Neural cell (in vitro differentiated cells): Measurements from ENCODE around the gene PRELP. TPM values are rescaled to one million over a fixed set of nuclear protein-coding genes. Genes with fewer than 3 reads are reported as not detected.

ENCODE experiments used
- H2AFZ ChIP-seq: fragments of 200-600, 300-800 bp; sonication (generic), shearing (Covaris generic); 2 replicates; pipeline ENCODE4 v1.6.0; 2014; ENCODE audit warnings: low read depth, mild to moderate bottlenecking, antibody characterized with exemption, low read length, moderate library complexity
- H3F3A ChIP-seq: fragments of 200-600 bp; shearing (Covaris generic); 2 replicates; pipeline ENCODE4 v1.6.1; 2016; ENCODE audit warnings: mild to moderate bottlenecking, moderate library complexity, mixed read lengths, antibody characterized with exemption, low read length; ENCODE audit not compliant: insufficient read depth, poor library complexity, severe bottlenecking
- H3K27ac ChIP-seq: fragments of 200-600, 300-800 bp; sonication (generic), shearing (Covaris generic); 2 replicates; pipeline ENCODE4 v1.5.1; 2014; ENCODE audit warnings: mild to moderate bottlenecking, low read length, moderate library complexity
- H3K27me3 ChIP-seq: fragments of 300-800, 200-600 bp; sonication (generic), shearing (Covaris generic); 2 replicates; pipeline ENCODE4 v1.6.0; 2014; ENCODE audit warnings: mild to moderate bottlenecking, low read depth, low read length, moderate library complexity; ENCODE audit not compliant: insufficient read depth
- H3K36me3 ChIP-seq: fragments of 300-800, 200-600 bp; sonication (generic), shearing (Covaris generic); 2 replicates; pipeline ENCODE4 v1.5.1; 2014; ENCODE audit warnings: mild to moderate bottlenecking, antibody characterized with exemption, low read length, moderate library complexity; ENCODE audit not compliant: insufficient read depth
- H3K4me2 ChIP-seq: fragments of 300-800, 200-600 bp; sonication (generic), shearing (Covaris generic); 2 replicates; pipeline ENCODE4 v1.6.0; 2014; ENCODE audit warnings: mild to moderate bottlenecking, low read length
- H3K4me3 ChIP-seq: fragments of 300-800, 200-600 bp; sonication (generic), shearing (Covaris generic); 2 replicates; pipeline ENCODE4 v1.5.1; 2014; ENCODE audit warnings: mild to moderate bottlenecking, low read length, moderate library complexity
- H3K79me2 ChIP-seq: fragments of 200-600 bp; shearing (Covaris generic); replicated peaks from 2 replicates; pipeline ENCODE4 v1.6.0; 2014; ENCODE audit warnings: mild to moderate bottlenecking, low read length, moderate library complexity; ENCODE audit not compliant: insufficient read depth
- H3K9ac ChIP-seq: fragments of 300-800, 200-600 bp; sonication (generic), shearing (Covaris generic); 2 replicates; pipeline ENCODE4 v1.6.1; 2016; ENCODE audit warnings: mild to moderate bottlenecking, low read length, mixed read lengths
- H3K9me2 ChIP-seq: fragments of 200-600 bp; shearing (Covaris generic); 2 replicates; pipeline ENCODE4 v1.6.1; 2016; ENCODE audit warnings: mild to moderate bottlenecking, low read length, mixed read lengths; ENCODE audit not compliant: insufficient read depth
- H3K9me3 ChIP-seq: fragments of 200-600, 300-800 bp; sonication (generic), shearing (Covaris generic); 2 replicates; pipeline ENCODE4 v1.6.1; 2016; ENCODE audit warnings: mild to moderate bottlenecking, mixed run types, low read length, moderate library complexity, mixed read lengths
- H4K20me1 ChIP-seq: fragments of 200-600 bp; shearing (Covaris generic); 2 replicates; pipeline ENCODE4 v1.6.1; 2016; ENCODE audit warnings: mild to moderate bottlenecking, mixed run types; ENCODE audit not compliant: insufficient read depth
- CTCF ChIP-seq: fragments of 450-650 bp; IDR thresholded peaks from 2 replicates; pipeline ENCODE4 v1.5.1; 2014; ENCODE audit warnings: antibody characterized with exemption, mild to moderate bottlenecking, moderate library complexity; ENCODE audit not compliant: poor library complexity, severe bottlenecking
- EP300 ChIP-seq: fragments of 450-650 bp; conservative IDR thresholded peaks from 2 replicates; pipeline ENCODE4 v1.6.1; 2014; ENCODE audit warnings: antibody characterized with exemption, mild to moderate bottlenecking, moderate library complexity; ENCODE audit not compliant: poor library complexity, severe bottlenecking
- EZH2 ChIP-seq: fragments of 200-600, 300-800 bp; shearing (Covaris generic), sonication (generic); IDR thresholded peaks from 2 replicates; pipeline ENCODE4 v1.6.1; 2014; ENCODE audit warnings: antibody characterized with exemption, low read length, borderline replicate concordance, mild to moderate bottlenecking; ENCODE audit not compliant: insufficient read depth, poor library complexity, severe bottlenecking
- MXI1 ChIP-seq: fragments of 450-650 bp; conservative IDR thresholded peaks from 2 replicates; pipeline ENCODE4 v1.6.1; 2014; ENCODE audit warnings: antibody characterized with exemption, mild to moderate bottlenecking; ENCODE audit not compliant: poor library complexity, severe bottlenecking
- POLR2AphosphoS5 ChIP-seq: IDR thresholded peaks from 2 replicates; pipeline ENCODE4 v1.6.1; 2012
- RAD21 ChIP-seq: fragments of 450-650 bp; conservative IDR thresholded peaks from 2 replicates; pipeline ENCODE4 v1.6.1; 2014; ENCODE audit warnings: antibody characterized with exemption, mild to moderate bottlenecking, moderate library complexity
- REST ChIP-seq: IDR thresholded peaks from 2 replicates; pipeline ENCODE4 v1.6.1; 2012; ENCODE audit warnings: borderline replicate concordance
- SMC3 ChIP-seq: fragments of 450-650 bp; conservative IDR thresholded peaks from 2 replicates; pipeline ENCODE4 v1.6.1; 2014; ENCODE audit warnings: antibody characterized with exemption, mild to moderate bottlenecking, moderate library complexity; ENCODE audit not compliant: poor library complexity
- TAF1 ChIP-seq: IDR thresholded peaks from 2 replicates; pipeline ENCODE4 v1.6.1; 2012; ENCODE audit warnings: low read depth
- polyA plus RNA-seq: library from polyadenylated mRNA; depleted of rRNA; stranded (reverse); fragments of >200 nt; gene quantifications from 2 replicates; pipeline ENCODE4 v1.2.3, GENCODE V29; 2014

The PRELP gene
- polyA plus RNA-seq, 1 donor from 2014 or later: not detected

GRCh38 chr1:203493901-203494300 is 18.3 kb downstream of the PRELP start, which contains the start of gene OPTC:
TSS of gene OPTC (plus strand) at chr1:203494153. CDS start at chr1:203496006, 1,853 bp downstream.
- Histone ChIP-seq H3K9ac (no peak within 1 kb of the TSS), H3K4me3 (no peak within 1 kb of the TSS), H3K79me2 (no peaks in the 10 kb centered on the region), H3K36me3 (no peaks in the 10 kb centered on the region), H3K27me3 (no peaks in the 10 kb centered on the region), H3K4me2 (no peak within 1 kb of the TSS), H3F3A (no peaks in the 10 kb centered on the region), H3K27ac (no peak within 1 kb of the TSS), H3K9me2 (no peaks in the 10 kb centered on the region), H4K20me1 (no peaks in the 10 kb centered on the region), H2AFZ (no peak within 1 kb of the TSS), H3K9me3 (no peaks in the 10 kb centered on the region)
- TF ChIP-seq EZH2: no peak
- no peak for TF ChIP-seq POLR2AphosphoS5
- TF ChIP-seq SMC3: no peak
- TF ChIP-seq RAD21: no peak
- no peak for TF ChIP-seq CTCF
- no peak for TF ChIP-seq REST
- no peak for TF ChIP-seq TAF1
- TF ChIP-seq EP300: no peak
- TF ChIP-seq MXI1: no peak

- TF ChIP-seq CTCF (no peak), POLR2AphosphoS5 (no peak), EP300 (no peak), EZH2 (no peak), TAF1 (no peak), RAD21 (no peak), REST (no peak), MXI1 (no peak), SMC3 (no peak)
- no peaks in the 10 kb centered on the region for H3K27me3 ChIP-seq
- no peaks in the 10 kb centered on the region for H3K36me3 ChIP-seq
- H2AFZ ChIP-seq: no peak overlapping the region
- H3F3A ChIP-seq: no peaks in the 10 kb centered on the region
- no peak overlapping the region for H3K4me2 ChIP-seq
- no peaks in the 10 kb centered on the region for H3K79me2 ChIP-seq
- no peak overlapping the region for H3K27ac ChIP-seq
- H3K9ac ChIP-seq: no peak overlapping the region
- H3K9me2 ChIP-seq: no peaks in the 10 kb centered on the region
- H3K4me3 ChIP-seq: no peak overlapping the region
- H4K20me1 ChIP-seq: no peaks in the 10 kb centered on the region
- H3K9me3 ChIP-seq: no peaks in the 10 kb centered on the region
Observed at GRCh38 chr1:203495845-203496244, 20.2 kb downstream of the PRELP start.
